HUDEP-2 (cell line): ENCODE measurements around the gene WARS2.

Source experiments
- DNase-seq, 76 experiments: peaks; one replicate each; lab custom pipeline; 2025; ENCODE audit not compliant: unreplicated experiment in 76 of 76; lab: John Stamatoyannopoulos, UW

WARS2 gene

DNA sequence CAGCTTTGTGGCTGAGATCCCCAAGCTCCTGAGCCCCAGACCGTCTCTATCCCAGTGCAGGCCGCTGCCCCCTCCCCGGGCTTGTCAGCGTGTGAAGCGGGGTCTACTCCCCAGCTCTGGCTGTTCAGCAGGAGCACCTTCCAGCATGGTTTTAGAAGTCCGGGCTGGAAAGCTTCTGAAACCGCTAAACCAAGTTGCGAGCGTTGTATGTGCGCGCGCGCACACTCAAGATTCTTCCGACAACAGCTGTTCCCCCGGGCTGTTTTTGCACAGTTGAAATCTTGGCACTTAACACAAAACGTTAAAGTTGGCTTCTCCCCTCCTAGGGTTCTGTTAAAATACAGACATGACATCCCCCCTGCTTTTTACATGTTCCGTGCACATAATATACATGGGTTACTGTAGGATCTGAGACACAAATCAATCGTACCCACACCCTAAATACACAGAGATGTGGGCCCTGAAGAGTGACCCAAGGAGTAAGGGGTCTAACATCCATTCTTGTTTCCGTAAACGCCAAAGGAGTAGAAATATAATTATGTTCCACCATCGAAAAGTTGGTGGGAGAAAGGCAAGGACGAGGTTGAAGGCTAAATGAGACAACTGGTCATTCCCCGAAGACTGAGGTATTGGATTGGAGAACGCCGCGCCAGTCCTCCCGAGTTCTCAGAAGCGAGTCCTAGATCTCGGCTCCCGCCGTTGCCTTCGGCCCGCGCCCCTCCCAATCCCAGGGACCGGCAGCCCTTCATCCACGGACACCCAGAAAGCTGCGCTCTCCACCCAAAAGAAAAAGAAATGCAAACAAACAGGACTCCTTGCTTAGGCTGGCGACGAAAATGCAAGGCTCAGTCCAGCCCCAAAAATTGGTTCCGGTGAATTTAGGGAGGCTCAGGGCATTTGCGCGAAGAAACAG is 153.6 kb downstream of the WARS2 start:
- no peak for DNase-seq

DNA sequence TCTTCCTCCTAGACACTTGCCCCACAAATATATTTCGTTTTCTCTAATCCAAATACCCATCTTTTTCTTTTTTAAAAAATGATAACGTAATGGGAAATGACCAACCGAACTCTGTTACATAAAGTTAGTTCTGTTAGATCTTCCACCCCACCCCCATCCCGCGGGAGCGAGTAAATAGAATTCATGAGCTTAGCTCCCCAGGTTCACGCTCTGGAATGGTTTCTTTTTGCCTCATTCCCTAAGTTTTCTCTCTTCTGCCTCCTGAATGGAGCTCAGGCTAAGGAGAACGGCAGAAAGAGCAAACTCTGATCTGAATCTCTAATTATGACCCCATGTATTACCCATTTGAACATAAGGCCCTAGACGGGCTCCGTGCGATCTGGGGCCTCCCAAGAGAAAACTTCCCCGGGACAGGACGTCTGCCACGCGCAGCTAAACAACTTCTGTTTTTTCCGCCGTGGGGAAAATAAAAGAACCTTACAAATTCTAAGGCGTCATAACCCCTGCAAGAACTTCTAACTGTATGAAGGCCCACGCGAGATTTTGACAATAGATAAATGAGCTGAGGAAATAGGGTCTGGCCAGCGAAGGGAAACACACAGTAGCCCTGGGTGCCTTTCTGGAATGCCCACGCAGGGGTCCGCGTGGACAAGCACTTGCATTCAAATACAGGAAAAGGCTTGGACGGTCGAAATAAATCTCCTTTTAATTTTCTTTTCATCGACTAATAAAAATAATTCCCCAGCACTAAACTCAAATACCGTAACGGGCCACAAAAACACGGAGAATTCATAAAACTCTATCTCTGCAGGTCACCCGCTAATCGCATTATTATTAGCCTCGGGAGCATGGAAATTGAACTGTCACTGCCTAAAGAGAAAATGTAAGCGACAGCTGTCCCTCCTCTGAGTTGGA is 154.6 kb downstream of the WARS2 start:
- DNase-seq = no peak

DNA sequence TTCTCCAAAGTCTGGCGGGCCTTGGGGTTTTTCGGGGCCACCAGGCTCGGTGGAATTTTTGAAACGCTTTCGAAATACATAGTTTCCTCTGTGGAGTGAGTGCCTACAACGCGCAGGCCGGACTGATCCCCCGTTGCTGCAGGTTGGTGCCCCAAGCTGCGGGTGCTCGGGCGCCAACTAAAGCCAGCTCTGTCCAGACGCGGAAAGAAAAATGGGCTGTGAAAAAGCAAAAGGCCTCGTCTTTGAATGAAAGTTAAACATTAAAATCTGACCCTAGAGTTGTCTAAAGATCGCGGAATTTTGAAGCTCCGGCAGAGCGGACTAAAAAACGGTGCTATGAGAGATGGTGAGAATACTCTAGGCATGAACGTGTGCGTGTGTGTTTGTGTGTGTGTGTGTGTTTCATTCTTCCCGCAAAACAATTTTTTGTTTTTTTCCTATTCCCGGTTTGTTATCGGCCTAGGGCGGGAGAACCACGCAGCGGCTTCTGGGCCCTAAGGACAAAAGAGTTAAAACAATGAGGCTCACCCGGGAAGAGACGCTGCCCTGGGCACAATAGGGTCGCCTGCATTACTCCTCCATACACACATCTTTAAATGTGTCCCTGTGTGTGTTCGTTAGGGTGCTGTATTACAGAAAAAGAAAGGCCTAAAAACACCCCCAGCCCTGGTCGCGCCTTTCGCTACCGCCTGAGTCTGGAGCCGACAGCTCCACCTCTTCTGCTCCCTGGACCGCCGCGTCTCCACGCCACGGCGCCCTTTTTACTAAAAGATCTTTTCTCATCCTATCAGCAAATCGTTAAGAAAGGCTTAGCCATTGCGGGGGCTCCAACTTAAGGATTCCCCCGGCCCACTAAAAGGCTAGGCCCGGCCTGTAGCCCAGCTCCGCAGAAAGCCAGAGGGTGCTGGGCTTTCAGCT is 155.5 kb downstream of the WARS2 start:
- no peak for DNase-seq

DNA sequence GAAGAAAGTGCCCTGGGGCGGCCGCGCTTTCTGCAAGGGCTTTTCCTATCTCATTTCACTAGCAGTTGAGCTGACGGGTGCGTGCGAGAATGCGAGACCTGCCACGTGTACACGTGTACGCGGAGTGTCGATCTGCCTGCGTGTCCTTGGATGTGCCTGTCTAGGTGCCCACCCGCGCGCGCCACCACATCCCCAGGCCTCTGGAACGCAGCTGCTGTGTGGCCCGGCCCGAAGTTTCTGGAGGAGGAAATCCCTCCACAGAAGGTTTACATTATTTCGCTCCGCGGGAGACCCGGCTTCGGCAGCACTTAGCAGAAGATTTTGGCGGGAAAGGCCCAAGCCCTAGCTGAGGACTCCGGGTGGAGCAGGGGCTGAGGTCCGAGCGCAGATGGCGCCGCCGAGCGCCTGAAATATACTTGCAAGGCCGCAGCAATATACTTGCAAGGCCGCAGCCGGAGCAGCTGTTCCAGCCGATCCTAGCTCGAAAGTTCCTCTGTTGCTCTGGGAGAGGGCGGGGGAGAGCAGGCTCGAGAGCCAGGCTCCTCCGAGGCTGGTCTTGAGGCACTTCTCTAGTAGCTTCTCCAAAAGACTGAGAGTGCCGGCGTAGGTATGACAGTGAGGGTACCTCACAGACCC is 156.2 kb downstream of the WARS2 start:
- no peak for DNase-seq

DNA sequence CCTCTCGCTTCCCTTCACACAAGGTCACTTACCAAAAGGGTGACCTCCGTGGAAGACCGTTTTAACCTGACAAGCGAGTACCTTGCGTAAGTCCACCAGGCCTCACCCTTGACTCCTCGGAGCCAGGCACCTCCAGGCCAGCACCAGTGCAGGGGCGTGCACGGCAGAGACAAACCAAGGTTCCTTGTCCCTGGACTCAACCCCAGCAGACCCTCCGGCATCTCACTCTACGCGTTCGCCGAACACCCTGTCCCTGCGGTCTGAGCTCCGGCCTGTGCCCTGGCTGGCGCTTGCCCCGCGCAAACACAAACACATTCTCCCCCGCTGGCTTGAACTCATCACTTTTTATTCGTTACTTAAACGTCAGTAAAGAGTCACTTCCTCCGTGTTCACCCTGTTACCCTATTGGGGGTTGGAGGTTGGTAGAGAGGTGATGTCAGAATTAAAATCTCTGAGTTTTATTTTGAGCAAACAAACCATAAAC is 156.9 kb downstream of the WARS2 start:
- no peak for DNase-seq

DNA sequence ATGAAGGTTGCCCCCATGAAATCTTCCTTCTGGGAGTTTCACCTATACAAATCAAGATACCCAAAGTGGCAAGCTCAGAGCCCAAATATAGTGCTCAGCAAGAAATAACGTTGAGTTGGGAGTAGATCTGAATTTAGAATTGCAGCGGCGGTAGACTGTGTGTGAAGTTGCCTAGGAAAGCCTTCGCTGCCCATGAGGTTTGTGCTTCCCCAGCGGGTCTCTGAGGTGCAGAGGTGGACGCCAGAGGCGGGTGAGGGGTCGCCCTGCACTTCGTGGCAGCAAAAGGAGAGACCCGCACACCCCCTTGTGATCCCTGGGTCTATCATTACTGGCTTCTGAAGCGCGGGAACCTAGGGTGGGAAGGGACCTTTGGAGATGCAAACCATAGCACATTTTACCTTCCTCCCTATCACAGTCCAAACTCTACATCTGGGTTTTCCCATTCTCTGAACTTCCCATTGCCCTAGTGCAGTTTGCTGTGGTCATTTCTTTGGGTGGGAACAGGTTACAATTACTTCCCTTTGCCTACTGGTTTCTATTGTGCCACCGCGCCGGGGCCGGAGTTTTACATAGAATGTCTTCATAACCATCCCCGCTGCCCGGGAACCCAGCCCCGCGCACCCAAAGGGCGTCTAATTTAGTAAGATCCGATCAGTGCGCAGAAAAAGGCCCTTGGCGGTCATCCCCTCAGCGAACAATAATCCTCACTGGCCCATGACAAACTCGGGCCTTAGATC is 157.5 kb downstream of the WARS2 start:
- no peak for DNase-seq

DNA sequence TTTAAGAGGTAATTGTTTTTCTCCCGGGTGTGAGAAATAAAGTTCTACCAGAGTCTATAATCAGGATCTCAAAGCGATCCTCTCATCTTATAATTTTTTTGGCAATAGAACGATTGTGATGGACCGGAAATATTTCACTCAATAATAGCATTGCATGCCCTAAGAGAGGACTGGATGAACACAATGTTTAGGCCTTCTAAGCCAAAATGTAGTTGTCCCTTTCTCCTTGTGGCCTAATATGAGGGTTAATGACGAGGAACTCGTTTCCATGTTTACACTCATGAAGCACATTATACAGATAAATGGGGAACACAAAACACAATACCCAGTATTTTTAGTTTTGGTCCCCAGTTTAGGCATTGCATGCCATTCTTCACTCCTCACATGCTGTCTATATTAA is 158.2 kb downstream of the WARS2 start:
- no peak for DNase-seq

DNA sequence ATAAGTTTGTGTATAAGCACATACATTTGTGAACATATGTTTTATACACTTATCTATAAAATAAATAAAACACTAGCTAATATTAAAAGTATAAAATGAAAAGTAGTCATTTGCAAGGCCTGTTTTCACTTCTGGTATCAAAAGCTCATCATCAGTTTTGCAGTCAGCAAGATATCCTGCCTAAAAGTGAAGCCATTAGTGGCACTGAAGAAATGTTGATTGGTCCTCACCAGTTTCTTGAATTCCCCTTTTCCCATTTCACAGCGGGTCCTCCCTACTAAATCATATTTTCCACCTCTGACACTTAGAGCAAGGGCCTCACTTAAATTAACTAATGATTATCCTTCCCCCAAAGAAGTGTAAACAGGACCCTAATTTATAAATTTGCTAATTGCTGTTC is 159.0 kb downstream of the WARS2 start:
- DNase-seq = no peak
